ENCODE measurements around the gene CPT1A. TPM values are rescaled to one million over a fixed set of nuclear protein-coding genes. Genes with fewer than 3 reads are reported as not detected.

The CPT1A gene
- total RNA-seq, 1 donor from 2014 or later, result 76.3 TPM

GRCh38 chr11:68757711-68758110 lies 84.0 kb downstream of the CPT1A start:
- peaks cover 70 to 88% of the 10 kb centered on the region in 2 donors for H3K36me3 ChIP-seq
- DNase-seq (ENCODE audit: low spot score in 2 of 2), result no peak
- H3K9me3 ChIP-seq, result no peaks in the 10 kb centered on the region
- no peak overlapping the region for H3K27ac ChIP-seq
- no peaks in the 10 kb centered on the region for H3K4me1 ChIP-seq
- intact Hi-C loops (cut with DNase I), result no loop called here
- TF ChIP-seq CTCF (IDR thresholded peaks at IDR 0.05), result no peak
- no peaks in the 10 kb centered on the region for H3K27me3 ChIP-seq
- H3K4me3 ChIP-seq, result no peak overlapping the region

- intact Hi-C loops (cut with DNase I), result no loop called here
- peaks cover under 1 to 5% of the 10 kb centered on the region in 2 donors for H3K4me1 ChIP-seq
- no peak for DNase-seq (ENCODE audit: low spot score in 2 of 2)
- no peak overlapping the region for H3K4me3 ChIP-seq
- H3K9me3 ChIP-seq, result no peaks in the 10 kb centered on the region
- TF ChIP-seq CTCF (IDR thresholded peaks at IDR 0.05), result no peak
- no peak overlapping the region for H3K27ac ChIP-seq
- H3K27me3 ChIP-seq, result no peaks in the 10 kb centered on the region
- H3K36me3 ChIP-seq, result peaks cover 55 to 74% of the 10 kb centered on the region in 2 donors
Measured at GRCh38 chr11:68756171-68756766, 85.4 kb downstream of the CPT1A start.

GRCh38 chr11:68753300-68753699 lies 88.4 kb downstream of the CPT1A start:
- DNase-seq (ENCODE audit: low spot score in 2 of 2), result no peak
- Histone ChIP-seq H3K27ac (no peak overlapping the region), H3K27me3 (no peaks in the 10 kb centered on the region), H3K4me3 (no peak overlapping the region), H3K4me1 (peaks cover 3 to 12% of the 10 kb centered on the region in 2 donors), H3K9me3 (no peaks in the 10 kb centered on the region), H3K36me3 (peaks cover 26 to 44% of the 10 kb centered on the region in 2 donors)
- intact Hi-C loops (cut with DNase I), result no loop called here
- no peak for TF ChIP-seq CTCF (IDR thresholded peaks at IDR 0.05)

- Histone ChIP-seq H3K27me3 (no peaks in the 10 kb centered on the region), H3K4me3 (peak within 1 kb of the TSS; percentile 51 to 66), H3K36me3 (peaks cover 7 to 25% of the 10 kb centered on the region in 2 donors), H3K9me3 (no peaks in the 10 kb centered on the region), H3K27ac (peak within 1 kb of the TSS in 1 of 2 donors; percentile 16), H3K4me1 (peaks cover 3 to 12% of the 10 kb centered on the region in 2 donors)
- peak; percentile 14 to 78 for DNase-seq (ENCODE audit: low spot score in 2 of 2)
- TF ChIP-seq CTCF (IDR thresholded peaks at IDR 0.05), result no peak
- intact Hi-C loops (cut with DNase I), result no loop called here
Measured at GRCh38 chr11:68751331-68751856, 90.3 kb downstream of the CPT1A start, which contains the start of gene TESMIN. Gene TESMIN, minus strand, starts transcription at chr11:68751520. Its CDS starts 860 bp downstream, at chr11:68750660.

- DNase-seq (ENCODE audit: low spot score in 2 of 2), result no peak
- H3K36me3 ChIP-seq, result peaks cover 4 to 21% of the 10 kb centered on the region in 2 donors
- intact Hi-C loops (cut with DNase I), result no loop called here
- TF ChIP-seq CTCF (IDR thresholded peaks at IDR 0.05), result no peak
- H3K4me3 ChIP-seq, result peak overlapping the region; percentile 51 to 66
- H3K4me1 ChIP-seq, result peaks cover 3 to 12% of the 10 kb centered on the region in 2 donors
- H3K27ac ChIP-seq, result no peak overlapping the region
- H3K27me3 ChIP-seq, result no peaks in the 10 kb centered on the region
- H3K9me3 ChIP-seq, result no peaks in the 10 kb centered on the region
Measured at GRCh38 chr11:68751004-68751325, 90.8 kb downstream of the CPT1A start.

All from ascending aorta (tissue), 2 donors.